ENCODE data around the gene LHX3. TPM values are rescaled to one million over a fixed set of nuclear protein-coding genes. Genes with fewer than 3 reads are reported as not detected.
"Not testable (repeated sequence)": the region's sequence is repeated elsewhere in the genome, so short reads cannot be mapped to it uniquely, and the experiment has no call there.

The LHX3 gene
- total RNA-seq, 1 experiment from 2014 or later, result not detected

DNA sequence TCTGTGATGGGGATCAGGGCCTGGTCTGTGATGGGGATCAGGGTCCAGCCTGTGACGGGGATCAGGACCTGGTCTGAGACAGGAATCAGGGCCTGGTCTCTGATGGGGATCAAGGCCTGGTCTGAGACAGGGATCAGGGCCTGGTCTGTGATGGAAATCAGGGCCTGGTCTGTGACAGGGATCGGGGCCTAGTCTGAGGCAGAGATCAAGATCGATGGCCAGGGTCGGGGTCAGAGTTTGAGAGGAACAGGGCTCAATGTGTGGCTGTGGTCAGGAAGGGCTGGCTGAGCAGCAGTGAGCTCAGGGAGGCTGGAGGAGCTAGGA is 52.4 kb downstream of the LHX3 start:
- CTCF ChIA-PET, result no interaction called here

DNA sequence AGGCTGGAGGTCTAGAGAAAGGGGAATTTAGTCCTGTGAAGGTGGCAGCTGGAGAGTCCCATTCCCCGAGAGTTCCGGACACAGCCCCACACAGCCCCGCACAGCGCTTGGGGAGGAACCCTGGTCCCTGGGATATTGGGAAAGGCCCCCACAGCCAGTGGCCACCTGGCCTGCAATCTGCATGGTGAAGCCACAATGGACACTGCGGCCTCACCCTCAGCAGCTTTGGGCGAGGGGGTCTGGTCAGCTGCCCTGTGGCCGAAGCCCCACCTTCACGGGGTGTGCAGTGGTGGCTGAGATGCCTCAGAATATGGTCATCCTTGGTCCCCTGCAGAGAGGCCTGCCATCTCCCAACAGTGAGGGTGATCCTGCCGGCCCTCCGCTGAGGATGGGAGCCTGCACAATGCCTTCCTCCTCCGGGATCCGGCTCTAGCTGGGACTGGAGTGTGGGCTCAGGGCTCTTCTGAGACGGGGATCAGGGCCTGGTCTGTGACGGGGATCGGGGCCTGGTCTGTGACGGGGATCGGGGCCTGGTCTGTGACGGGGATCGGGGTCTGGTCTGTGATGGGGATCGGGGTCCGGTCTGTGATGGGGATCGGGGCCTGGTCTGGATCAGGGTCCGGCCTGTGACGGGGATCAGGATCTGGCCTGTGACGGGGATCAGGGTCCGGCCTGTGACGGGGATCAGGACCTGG is 52.9 kb downstream of the LHX3 start:
- TF ChIP-seq, protein P1, sequence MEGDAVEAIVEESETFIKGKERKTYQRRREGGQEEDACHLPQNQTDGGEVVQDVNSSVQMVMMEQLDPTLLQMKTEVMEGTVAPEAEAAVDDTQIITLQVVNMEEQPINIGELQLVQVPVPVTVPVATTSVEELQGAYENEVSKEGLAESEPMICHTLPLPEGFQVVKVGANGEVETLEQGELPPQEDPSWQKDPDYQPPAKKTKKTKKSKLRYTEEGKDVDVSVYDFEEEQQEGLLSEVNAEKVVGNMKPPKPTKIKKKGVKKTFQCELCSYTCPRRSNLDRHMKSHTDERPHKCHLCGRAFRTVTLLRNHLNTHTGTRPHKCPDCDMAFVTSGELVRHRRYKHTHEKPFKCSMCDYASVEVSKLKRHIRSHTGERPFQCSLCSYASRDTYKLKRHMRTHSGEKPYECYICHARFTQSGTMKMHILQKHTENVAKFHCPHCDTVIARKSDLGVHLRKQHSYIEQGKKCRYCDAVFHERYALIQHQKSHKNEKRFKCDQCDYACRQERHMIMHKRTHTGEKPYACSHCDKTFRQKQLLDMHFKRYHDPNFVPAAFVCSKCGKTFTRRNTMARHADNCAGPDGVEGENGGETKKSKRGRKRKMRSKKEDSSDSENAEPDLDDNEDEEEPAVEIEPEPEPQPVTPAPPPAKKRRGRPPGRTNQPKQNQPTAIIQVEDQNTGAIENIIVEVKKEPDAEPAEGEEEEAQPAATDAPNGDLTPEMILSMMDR (conservative IDR thresholded peaks at IDR 0.05; ENCODE audit: low read depth, low read length), result no peak
- TF ChIP-seq EZH2phosphoT487 (IDR thresholded peaks at IDR 0.05; ENCODE audit: borderline replicate concordance, low read length) (no peak), EZH2 (IDR thresholded peaks at IDR 0.05; ENCODE audit: low read length, unreplicated experiment) (no peak)
- Histone ChIP-seq H3K4me3 (ENCODE audit: low read length) (no peak overlapping the region), H3F3A (ENCODE audit: low read length, unreplicated experiment) (no peaks in the 10 kb centered on the region), H3K79me2 (ENCODE audit: low read length) (no peaks in the 10 kb centered on the region), H3K4me1 (ENCODE audit: insufficient read depth, low read length) (no peaks in the 10 kb centered on the region), H3K36me3 (ENCODE audit: low read depth, low read length) (no peaks in the 10 kb centered on the region), H3K27ac (ENCODE audit: low read length) (no peak overlapping the region), H3K4me2 (ENCODE audit: low read length) (no peak overlapping the region), H3K9me3 (ENCODE audit: low read length) (no peaks in the 10 kb centered on the region), H2AFZ (ENCODE audit: low read length) (no peak overlapping the region), H3K9ac (ENCODE audit: low read length) (no peak overlapping the region), H3K27me3 (ENCODE audit: low read length) (no peaks in the 10 kb centered on the region), H3K9me2 (replicated peaks; ENCODE audit: low read length) (no peaks in the 10 kb centered on the region), H4K20me1 (ENCODE audit: low read length) (no peaks in the 10 kb centered on the region)
- POLR2A ChIA-PET (ENCODE audit: unreplicated experiment), result no interaction called here
- CTCF ChIA-PET, result no interaction called here
- ATAC-seq (no peak), DNase-seq (no peak)
- BruUV-seq (replicated peaks), result no TSS peak
- intact Hi-C loops (cut with micrococcal nuclease), result no loop called here

More for the DNA sequence above, 52.4 kb downstream of the LHX3 start:
- no peak overlapping the region for H2AFZ ChIP-seq (ENCODE audit: low read length)
- POLR2A ChIA-PET (ENCODE audit: unreplicated experiment), result no interaction called here
- no peaks in the 10 kb centered on the region for H3K36me3 ChIP-seq (ENCODE audit: low read depth, low read length)
- H3K79me2 ChIP-seq (ENCODE audit: low read length), result no peaks in the 10 kb centered on the region
- DNase-seq (no peak), ATAC-seq (no peak)
- TF ChIP-seq EZH2phosphoT487 (IDR thresholded peaks at IDR 0.05; ENCODE audit: borderline replicate concordance, low read length) (no peak), EZH2 (IDR thresholded peaks at IDR 0.05; ENCODE audit: low read length, unreplicated experiment) (no peak)
- no peak overlapping the region for H3K4me3 ChIP-seq (ENCODE audit: low read length)
- no peaks in the 10 kb centered on the region for H3F3A ChIP-seq (ENCODE audit: low read length, unreplicated experiment)
- no peak overlapping the region for H3K9ac ChIP-seq (ENCODE audit: low read length)
- no peaks in the 10 kb centered on the region for H3K9me2 ChIP-seq (replicated peaks; ENCODE audit: low read length)
- no peak overlapping the region for H3K4me2 ChIP-seq (ENCODE audit: low read length)
- intact Hi-C loops (cut with micrococcal nuclease), result no loop called here
- no peaks in the 10 kb centered on the region for H3K27me3 ChIP-seq (ENCODE audit: low read length)
- no peak overlapping the region for H3K27ac ChIP-seq (ENCODE audit: low read length)
- no TSS peak for BruUV-seq (replicated peaks)
- no peaks in the 10 kb centered on the region for H3K4me1 ChIP-seq (ENCODE audit: insufficient read depth, low read length)
- no peaks in the 10 kb centered on the region for H3K9me3 ChIP-seq (ENCODE audit: low read length)
- H4K20me1 ChIP-seq (ENCODE audit: low read length), result no peaks in the 10 kb centered on the region

DNA sequence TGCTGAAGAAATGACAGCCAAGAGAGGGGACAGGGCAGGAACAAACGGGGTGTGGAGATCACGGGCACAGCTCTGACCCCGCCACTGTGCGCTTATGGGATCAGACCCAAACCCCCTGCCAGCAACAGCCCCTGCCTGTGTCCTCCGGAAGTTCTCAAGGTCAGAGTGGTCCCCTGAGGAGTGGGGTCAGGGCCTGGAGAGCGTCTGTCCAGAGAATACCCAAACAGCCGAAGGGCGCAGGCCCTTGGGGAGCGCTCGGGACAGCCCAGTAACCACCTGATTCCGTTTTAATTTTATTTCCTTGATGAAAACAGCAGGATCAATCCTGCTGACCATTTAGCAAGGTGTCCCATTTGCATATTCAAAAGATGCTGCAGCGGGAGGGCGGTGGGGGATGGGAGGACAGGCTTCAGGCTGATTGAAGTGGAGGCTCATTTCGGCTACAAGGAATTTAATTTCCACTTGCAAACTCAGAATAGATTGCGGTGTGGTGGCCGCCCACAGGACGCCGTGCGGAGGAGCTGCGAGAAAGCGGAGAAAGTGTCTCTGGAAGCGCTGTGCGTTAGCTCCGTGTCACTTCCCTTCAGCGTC is 53.6 kb downstream of the LHX3 start:
- ATAC-seq, result no peak
- Histone ChIP-seq H3K4me2 (ENCODE audit: low read length) (no peak overlapping the region), H4K20me1 (ENCODE audit: low read length) (no peaks in the 10 kb centered on the region), H3K9ac (ENCODE audit: low read length) (no peak overlapping the region), H3K4me3 (ENCODE audit: low read length) (no peak overlapping the region), H3K79me2 (ENCODE audit: low read length) (no peaks in the 10 kb centered on the region), H3K4me1 (ENCODE audit: insufficient read depth, low read length) (no peaks in the 10 kb centered on the region), H3K9me3 (ENCODE audit: low read length) (no peaks in the 10 kb centered on the region), H3F3A (ENCODE audit: low read length, unreplicated experiment) (no peaks in the 10 kb centered on the region), H3K36me3 (ENCODE audit: low read depth, low read length) (no peaks in the 10 kb centered on the region), H3K9me2 (replicated peaks; ENCODE audit: low read length) (no peaks in the 10 kb centered on the region), H3K27me3 (ENCODE audit: low read length) (no peaks in the 10 kb centered on the region), H2AFZ (ENCODE audit: low read length) (no peak overlapping the region), H3K27ac (ENCODE audit: low read length) (no peak overlapping the region)
- no TSS peak for BruUV-seq (replicated peaks)
- POLR2A ChIA-PET (ENCODE audit: unreplicated experiment), result no interaction called here
- CTCF ChIA-PET, result no interaction called here
- intact Hi-C loops (cut with micrococcal nuclease), result no loop called here
- DNase-seq, result no peak
- no peak for TF ChIP-seq EZH2 (IDR thresholded peaks at IDR 0.05; ENCODE audit: low read length, unreplicated experiment)
- TF ChIP-seq, protein P1 (conservative IDR thresholded peaks at IDR 0.05; ENCODE audit: low read depth, low read length), result no peak
- no peak for TF ChIP-seq EZH2phosphoT487 (IDR thresholded peaks at IDR 0.05; ENCODE audit: borderline replicate concordance, low read length)

DNA sequence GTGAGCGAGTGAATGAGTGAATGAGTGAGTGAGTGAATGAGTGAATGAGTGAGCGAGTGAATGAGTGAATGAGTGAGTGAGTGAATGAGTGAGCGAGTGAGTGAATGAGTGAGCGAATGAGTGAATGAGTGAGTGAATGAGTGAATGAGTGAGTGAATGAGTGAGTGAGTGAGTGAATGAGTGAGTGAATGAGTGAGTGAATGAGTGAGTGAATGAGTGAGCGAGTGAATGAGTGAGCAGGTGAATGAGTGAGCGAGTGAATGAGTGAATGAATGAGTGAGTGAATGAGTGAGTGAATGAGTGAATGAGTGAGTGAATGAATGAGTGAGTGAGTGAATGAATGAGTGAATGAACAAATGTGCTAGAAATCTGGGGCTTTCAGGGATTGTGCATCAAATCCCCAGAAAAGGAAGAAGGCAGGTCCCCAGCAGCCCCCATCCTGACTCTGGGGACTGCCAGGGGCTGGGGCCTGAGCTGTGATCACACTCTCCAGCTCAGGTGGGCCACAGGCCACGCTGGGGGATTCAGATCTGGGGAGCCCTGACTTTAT is 54.2 kb downstream of the LHX3 start:
- H3K4me2 ChIP-seq (ENCODE audit: low read length); H3K4me3 ChIP-seq (ENCODE audit: low read length); DNase-seq; H3K9me2 ChIP-seq (replicated peaks; ENCODE audit: low read length); H3K4me1 ChIP-seq (ENCODE audit: insufficient read depth, low read length); ATAC-seq; POLR2A ChIA-PET (ENCODE audit: unreplicated experiment); BruUV-seq (replicated peaks); H3K27me3 ChIP-seq (ENCODE audit: low read length); H3K9me3 ChIP-seq (ENCODE audit: low read length); intact Hi-C loops (cut with micrococcal nuclease); H4K20me1 ChIP-seq (ENCODE audit: low read length); H2AFZ ChIP-seq (ENCODE audit: low read length); CTCF ChIA-PET; H3F3A ChIP-seq (ENCODE audit: low read length, unreplicated experiment); H3K79me2 ChIP-seq (ENCODE audit: low read length); H3K9ac ChIP-seq (ENCODE audit: low read length); H3K36me3 ChIP-seq (ENCODE audit: low read depth, low read length); H3K27ac ChIP-seq (ENCODE audit: low read length): not testable (repeated sequence)
